Neural cell (in vitro differentiated cells): Measurements from ENCODE around the gene PARP9. TPM values are rescaled to one million over a fixed set of nuclear protein-coding genes. Genes with fewer than 3 reads are reported as not detected.

Experiments
- H2AFZ ChIP-seq: fragments of 200-600, 300-800 bp; sonication (generic), shearing (Covaris generic); 2 replicates; pipeline ENCODE4 v1.6.0; 2014; ENCODE audit warnings: low read depth, mild to moderate bottlenecking, antibody characterized with exemption, low read length, moderate library complexity
- H3F3A ChIP-seq: fragments of 200-600 bp; shearing (Covaris generic); 2 replicates; pipeline ENCODE4 v1.6.1; 2016; ENCODE audit warnings: mild to moderate bottlenecking, moderate library complexity, mixed read lengths, antibody characterized with exemption, low read length; ENCODE audit not compliant: insufficient read depth, poor library complexity, severe bottlenecking
- H3K27ac ChIP-seq: fragments of 200-600, 300-800 bp; sonication (generic), shearing (Covaris generic); 2 replicates; pipeline ENCODE4 v1.5.1; 2014; ENCODE audit warnings: mild to moderate bottlenecking, low read length, moderate library complexity
- H3K27me3 ChIP-seq: fragments of 300-800, 200-600 bp; sonication (generic), shearing (Covaris generic); 2 replicates; pipeline ENCODE4 v1.6.0; 2014; ENCODE audit warnings: mild to moderate bottlenecking, low read depth, low read length, moderate library complexity; ENCODE audit not compliant: insufficient read depth
- H3K36me3 ChIP-seq: fragments of 300-800, 200-600 bp; sonication (generic), shearing (Covaris generic); 2 replicates; pipeline ENCODE4 v1.5.1; 2014; ENCODE audit warnings: mild to moderate bottlenecking, antibody characterized with exemption, low read length, moderate library complexity; ENCODE audit not compliant: insufficient read depth
- H3K4me2 ChIP-seq: fragments of 300-800, 200-600 bp; sonication (generic), shearing (Covaris generic); 2 replicates; pipeline ENCODE4 v1.6.0; 2014; ENCODE audit warnings: mild to moderate bottlenecking, low read length
- H3K4me3 ChIP-seq: fragments of 300-800, 200-600 bp; sonication (generic), shearing (Covaris generic); 2 replicates; pipeline ENCODE4 v1.5.1; 2014; ENCODE audit warnings: mild to moderate bottlenecking, low read length, moderate library complexity
- H3K79me2 ChIP-seq: fragments of 200-600 bp; shearing (Covaris generic); replicated peaks from 2 replicates; pipeline ENCODE4 v1.6.0; 2014; ENCODE audit warnings: mild to moderate bottlenecking, low read length, moderate library complexity; ENCODE audit not compliant: insufficient read depth
- H3K9ac ChIP-seq: fragments of 300-800, 200-600 bp; sonication (generic), shearing (Covaris generic); 2 replicates; pipeline ENCODE4 v1.6.1; 2016; ENCODE audit warnings: mild to moderate bottlenecking, low read length, mixed read lengths
- H3K9me2 ChIP-seq: fragments of 200-600 bp; shearing (Covaris generic); 2 replicates; pipeline ENCODE4 v1.6.1; 2016; ENCODE audit warnings: mild to moderate bottlenecking, low read length, mixed read lengths; ENCODE audit not compliant: insufficient read depth
- H3K9me3 ChIP-seq: fragments of 200-600, 300-800 bp; sonication (generic), shearing (Covaris generic); 2 replicates; pipeline ENCODE4 v1.6.1; 2016; ENCODE audit warnings: mild to moderate bottlenecking, mixed run types, low read length, moderate library complexity, mixed read lengths
- H4K20me1 ChIP-seq: fragments of 200-600 bp; shearing (Covaris generic); 2 replicates; pipeline ENCODE4 v1.6.1; 2016; ENCODE audit warnings: mild to moderate bottlenecking, mixed run types; ENCODE audit not compliant: insufficient read depth
- EP300 ChIP-seq: fragments of 450-650 bp; conservative IDR thresholded peaks from 2 replicates; pipeline ENCODE4 v1.6.1; 2014; ENCODE audit warnings: antibody characterized with exemption, mild to moderate bottlenecking, moderate library complexity; ENCODE audit not compliant: poor library complexity, severe bottlenecking
- EZH2 ChIP-seq: fragments of 200-600, 300-800 bp; shearing (Covaris generic), sonication (generic); IDR thresholded peaks from 2 replicates; pipeline ENCODE4 v1.6.1; 2014; ENCODE audit warnings: antibody characterized with exemption, low read length, borderline replicate concordance, mild to moderate bottlenecking; ENCODE audit not compliant: insufficient read depth, poor library complexity, severe bottlenecking
- MXI1 ChIP-seq: fragments of 450-650 bp; conservative IDR thresholded peaks from 2 replicates; pipeline ENCODE4 v1.6.1; 2014; ENCODE audit warnings: antibody characterized with exemption, mild to moderate bottlenecking; ENCODE audit not compliant: poor library complexity, severe bottlenecking
- POLR2AphosphoS5 ChIP-seq: IDR thresholded peaks from 2 replicates; pipeline ENCODE4 v1.6.1; 2012
- RAD21 ChIP-seq: fragments of 450-650 bp; conservative IDR thresholded peaks from 2 replicates; pipeline ENCODE4 v1.6.1; 2014; ENCODE audit warnings: antibody characterized with exemption, mild to moderate bottlenecking, moderate library complexity
- SMC3 ChIP-seq: fragments of 450-650 bp; conservative IDR thresholded peaks from 2 replicates; pipeline ENCODE4 v1.6.1; 2014; ENCODE audit warnings: antibody characterized with exemption, mild to moderate bottlenecking, moderate library complexity; ENCODE audit not compliant: poor library complexity
- TAF1 ChIP-seq: IDR thresholded peaks from 2 replicates; pipeline ENCODE4 v1.6.1; 2012; ENCODE audit warnings: low read depth
- polyA plus RNA-seq: library from polyadenylated mRNA; depleted of rRNA; stranded (reverse); fragments of >200 nt; gene quantifications from 2 replicates; pipeline ENCODE4 v1.2.3, GENCODE V29; 2014
- TF ChIP-seq, protein P1 (sequence below): fragments of 450-650 bp; IDR thresholded peaks from 2 replicates; pipeline ENCODE4 v1.5.1; 2014; ENCODE audit warnings: antibody characterized with exemption, mild to moderate bottlenecking, moderate library complexity; ENCODE audit not compliant: poor library complexity, severe bottlenecking
- TF ChIP-seq, protein P2 (sequence below): IDR thresholded peaks from 2 replicates; pipeline ENCODE4 v1.6.1; 2012; ENCODE audit warnings: borderline replicate concordance

PARP9 gene
- polyA plus RNA-seq, 1 donor from 2014 or later = not detected

DNA sequence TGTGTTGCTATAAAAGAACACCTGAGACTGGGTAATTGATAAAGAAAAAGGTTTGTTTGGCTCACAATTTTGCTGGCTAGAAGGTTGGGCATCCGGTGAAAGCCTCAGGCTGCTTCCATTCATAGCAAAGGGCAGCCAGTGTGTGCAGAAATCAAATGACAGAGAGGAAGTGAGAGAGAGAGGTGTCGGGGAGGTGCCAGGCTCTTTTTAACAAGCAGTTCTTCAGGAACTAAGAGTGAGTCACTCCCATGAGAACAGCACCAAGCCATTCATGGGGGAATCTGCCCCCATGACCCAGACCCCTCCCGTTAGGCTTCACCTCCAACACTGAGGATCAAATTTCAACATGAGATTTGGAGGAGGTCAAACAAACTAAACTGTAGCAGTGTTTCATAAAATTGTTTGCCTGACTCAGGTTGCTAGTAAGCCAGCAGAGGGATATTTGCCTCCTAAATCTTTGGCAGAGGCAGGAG lies 8.9 kb upstream of the PARP9 start:
- no peak overlapping the region for H3K4me3 ChIP-seq
- no peak overlapping the region for H3K4me2 ChIP-seq
- no peaks in the 10 kb centered on the region for H4K20me1 ChIP-seq
- no peaks in the 10 kb centered on the region for H3K36me3 ChIP-seq
- no peak overlapping the region for H3K27ac ChIP-seq
- H3K9me3 ChIP-seq = no peaks in the 10 kb centered on the region
- H3F3A ChIP-seq = no peaks in the 10 kb centered on the region
- H3K79me2 ChIP-seq = no peaks in the 10 kb centered on the region
- H3K9me2 ChIP-seq = no peaks in the 10 kb centered on the region
- TF ChIP-seq POLR2AphosphoS5 = no peak
- TF ChIP-seq, protein P1, sequence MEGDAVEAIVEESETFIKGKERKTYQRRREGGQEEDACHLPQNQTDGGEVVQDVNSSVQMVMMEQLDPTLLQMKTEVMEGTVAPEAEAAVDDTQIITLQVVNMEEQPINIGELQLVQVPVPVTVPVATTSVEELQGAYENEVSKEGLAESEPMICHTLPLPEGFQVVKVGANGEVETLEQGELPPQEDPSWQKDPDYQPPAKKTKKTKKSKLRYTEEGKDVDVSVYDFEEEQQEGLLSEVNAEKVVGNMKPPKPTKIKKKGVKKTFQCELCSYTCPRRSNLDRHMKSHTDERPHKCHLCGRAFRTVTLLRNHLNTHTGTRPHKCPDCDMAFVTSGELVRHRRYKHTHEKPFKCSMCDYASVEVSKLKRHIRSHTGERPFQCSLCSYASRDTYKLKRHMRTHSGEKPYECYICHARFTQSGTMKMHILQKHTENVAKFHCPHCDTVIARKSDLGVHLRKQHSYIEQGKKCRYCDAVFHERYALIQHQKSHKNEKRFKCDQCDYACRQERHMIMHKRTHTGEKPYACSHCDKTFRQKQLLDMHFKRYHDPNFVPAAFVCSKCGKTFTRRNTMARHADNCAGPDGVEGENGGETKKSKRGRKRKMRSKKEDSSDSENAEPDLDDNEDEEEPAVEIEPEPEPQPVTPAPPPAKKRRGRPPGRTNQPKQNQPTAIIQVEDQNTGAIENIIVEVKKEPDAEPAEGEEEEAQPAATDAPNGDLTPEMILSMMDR = no peak
- TF ChIP-seq, protein P2, sequence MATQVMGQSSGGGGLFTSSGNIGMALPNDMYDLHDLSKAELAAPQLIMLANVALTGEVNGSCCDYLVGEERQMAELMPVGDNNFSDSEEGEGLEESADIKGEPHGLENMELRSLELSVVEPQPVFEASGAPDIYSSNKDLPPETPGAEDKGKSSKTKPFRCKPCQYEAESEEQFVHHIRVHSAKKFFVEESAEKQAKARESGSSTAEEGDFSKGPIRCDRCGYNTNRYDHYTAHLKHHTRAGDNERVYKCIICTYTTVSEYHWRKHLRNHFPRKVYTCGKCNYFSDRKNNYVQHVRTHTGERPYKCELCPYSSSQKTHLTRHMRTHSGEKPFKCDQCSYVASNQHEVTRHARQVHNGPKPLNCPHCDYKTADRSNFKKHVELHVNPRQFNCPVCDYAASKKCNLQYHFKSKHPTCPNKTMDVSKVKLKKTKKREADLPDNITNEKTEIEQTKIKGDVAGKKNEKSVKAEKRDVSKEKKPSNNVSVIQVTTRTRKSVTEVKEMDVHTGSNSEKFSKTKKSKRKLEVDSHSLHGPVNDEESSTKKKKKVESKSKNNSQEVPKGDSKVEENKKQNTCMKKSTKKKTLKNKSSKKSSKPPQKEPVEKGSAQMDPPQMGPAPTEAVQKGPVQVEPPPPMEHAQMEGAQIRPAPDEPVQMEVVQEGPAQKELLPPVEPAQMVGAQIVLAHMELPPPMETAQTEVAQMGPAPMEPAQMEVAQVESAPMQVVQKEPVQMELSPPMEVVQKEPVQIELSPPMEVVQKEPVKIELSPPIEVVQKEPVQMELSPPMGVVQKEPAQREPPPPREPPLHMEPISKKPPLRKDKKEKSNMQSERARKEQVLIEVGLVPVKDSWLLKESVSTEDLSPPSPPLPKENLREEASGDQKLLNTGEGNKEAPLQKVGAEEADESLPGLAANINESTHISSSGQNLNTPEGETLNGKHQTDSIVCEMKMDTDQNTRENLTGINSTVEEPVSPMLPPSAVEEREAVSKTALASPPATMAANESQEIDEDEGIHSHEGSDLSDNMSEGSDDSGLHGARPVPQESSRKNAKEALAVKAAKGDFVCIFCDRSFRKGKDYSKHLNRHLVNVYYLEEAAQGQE = no peak
- no peak for TF ChIP-seq RAD21
- TF ChIP-seq SMC3 = no peak
- TF ChIP-seq TAF1 = no peak
- no peak for TF ChIP-seq MXI1
- no peak for TF ChIP-seq EP300
- H2AFZ ChIP-seq = no peak overlapping the region
- H3K9ac ChIP-seq = no peak overlapping the region
- peaks cover 3% of the 10 kb centered on the region for H3K27me3 ChIP-seq

DNA sequence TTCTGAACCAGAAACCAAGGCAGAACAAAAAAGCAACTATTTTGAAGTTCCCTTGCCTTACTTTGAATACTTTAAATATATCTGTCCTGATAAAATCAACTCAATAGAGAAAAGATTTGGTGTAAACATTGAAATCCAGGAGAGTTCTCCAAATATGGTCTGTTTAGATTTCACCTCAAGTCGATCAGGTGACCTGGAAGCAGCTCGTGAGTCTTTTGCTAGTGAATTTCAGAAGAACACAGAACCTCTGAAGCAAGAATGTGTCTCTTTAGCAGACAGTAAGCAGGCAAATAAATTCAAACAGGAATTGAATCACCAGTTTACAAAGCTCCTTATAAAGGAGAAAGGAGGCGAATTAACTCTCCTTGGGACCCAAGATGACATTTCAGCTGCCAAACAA lies 4.7 kb upstream of the PARP9 start:
- H3K9me3 ChIP-seq = no peaks in the 10 kb centered on the region
- no peak overlapping the region for H3K4me3 ChIP-seq

More for the DNA sequence above, 4.7 kb upstream of the PARP9 start:
- Histone ChIP-seq H4K20me1 (no peaks in the 10 kb centered on the region), H3K4me2 (no peak overlapping the region), H3K9me2 (no peaks in the 10 kb centered on the region), H2AFZ (no peak overlapping the region), H3K27me3 (peaks cover 11% of the 10 kb centered on the region), H3K27ac (no peak overlapping the region), H3K9ac (no peak overlapping the region), H3K79me2 (no peaks in the 10 kb centered on the region), H3K36me3 (no peaks in the 10 kb centered on the region), H3F3A (no peaks in the 10 kb centered on the region)
- TF ChIP-seq, protein P1 = no peak
- TF ChIP-seq EP300 (no peak), POLR2AphosphoS5 (no peak), SMC3 (no peak), EZH2 (no peak), TAF1 (no peak), RAD21 (no peak), MXI1 (no peak)
- TF ChIP-seq, protein P2 = no peak
